CD14-positive monocyte (primary cell): ENCODE data around the gene NDUFB2. TPM values are rescaled to one million over a fixed set of nuclear protein-coding genes. Genes with fewer than 3 reads are reported as not detected.
"Not testable (repeated sequence)": the region's sequence is repeated elsewhere in the genome, so short reads cannot be mapped to it uniquely, and the experiment has no call there.

ENCODE experiments used
- DNase-seq, 3 donors: peaks; one replicate each; pipeline ENCODE4 v3.0.0-alpha.2; 2011 to 2022
- H2AFZ ChIP-seq: 2 replicates; pipeline ENCODE4 v1.6.0; 2012; ENCODE audit warnings: mild to moderate bottlenecking, low read depth, low read length, inconsistent platforms; ENCODE audit not compliant: insufficient read depth, poor library complexity, severe bottlenecking
- H3K27ac ChIP-seq, 2 donors: 1 replicate in 1 of 2; 2 replicates in 1 of 2; pipeline ENCODE4 v1.5.1; 2012 to 2013; ENCODE audit warnings: low read length in 2 of 2, control low read depth in 1 of 2, inconsistent platforms in 1 of 2, low read depth in 1 of 2, mild to moderate bottlenecking in 1 of 2
- H3K27me3 ChIP-seq, 2 donors: one replicate each; pipeline versions ENCODE4 v1.6.0 to v1.6.1; 2011 to 2013; ENCODE audit warnings: low read length in 2 of 2; ENCODE audit not compliant: control insufficient read depth in 2 of 2, insufficient read depth in 2 of 2
- H3K36me3 ChIP-seq, 2 donors: replicated peaks in 1 of 2; 1 replicate in 1 of 2; 2 replicates in 1 of 2; pipeline versions ENCODE4 v1.5.1 to v1.6.1; 2012 to 2013; ENCODE audit warnings: low read length in 2 of 2, control low read depth in 1 of 2, inconsistent platforms in 1 of 2, mild to moderate bottlenecking in 1 of 2; ENCODE audit not compliant: insufficient read depth in 2 of 2, control insufficient read depth in 1 of 2
- H3K4me1 ChIP-seq, 2 donors: 1 replicate in 1 of 2; 2 replicates in 1 of 2; pipeline versions ENCODE4 v1.5.1 to v1.6.1; 2012 to 2013; ENCODE audit warnings: low read length in 2 of 2, control low read depth in 1 of 2, inconsistent platforms in 1 of 2, mild to moderate bottlenecking in 1 of 2, moderate library complexity in 1 of 2; ENCODE audit not compliant: insufficient read depth in 2 of 2, control insufficient read depth in 1 of 2
- H3K4me2 ChIP-seq: replicated peaks from 2 replicates; pipeline ENCODE3; 2012; ENCODE audit warnings: low read length, moderate library complexity, mild to moderate bottlenecking; ENCODE audit not compliant: poor library complexity, severe bottlenecking; ENCODE audit errors: extremely low read depth
- H3K4me3 ChIP-seq, 3 experiments: fragments of 200-600 bp in 1 of 3; sonication (generic) in 1 of 3; replicated peaks in 1 of 3; 1 replicate in 2 of 3; 2 replicates in 1 of 3; pipeline ENCODE4 v1.5.1; 2011 to 2013; ENCODE audit warnings: low read length in 3 of 3, mild to moderate bottlenecking in 3 of 3, control low read depth in 2 of 3, low read depth in 2 of 3, inconsistent platforms in 1 of 3, moderate library complexity in 1 of 3
- H3K79me2 ChIP-seq: 2 replicates; pipeline ENCODE4 v1.6.0; 2012; ENCODE audit warnings: mild to moderate bottlenecking, control low read depth, inconsistent platforms, low read length, moderate library complexity; ENCODE audit not compliant: insufficient read depth
- H3K9ac ChIP-seq: 2 replicates; pipeline ENCODE4 v1.6.0; 2017; ENCODE audit warnings: low read length, mild to moderate bottlenecking; ENCODE audit not compliant: insufficient read depth, poor library complexity, severe bottlenecking
- H3K9me3 ChIP-seq, 2 donors: replicated peaks in 1 of 2; 1 replicate in 1 of 2; 2 replicates in 1 of 2; pipeline versions ENCODE4 v1.5.1 to v1.6.1; 2012 to 2013; ENCODE audit warnings: low read length in 2 of 2, control low read depth in 1 of 2; ENCODE audit not compliant: control insufficient read depth in 1 of 2, insufficient read depth in 1 of 2
- H4K20me1 ChIP-seq: 2 replicates; pipeline ENCODE4 v1.6.0; 2012; ENCODE audit warnings: mild to moderate bottlenecking, low read length, control low read depth, moderate library complexity; ENCODE audit not compliant: insufficient read depth
- H3K27ac Mint-ChIP-seq, 7 donors: one replicate each; pipeline ENCODE4 v1.8.0; 2020; ENCODE audit warnings: mild to moderate bottlenecking in 7 of 7, mixed read lengths in 7 of 7, moderate library complexity in 6 of 7, inconsistent platforms in 2 of 7
- H3K27me3 Mint-ChIP-seq, 3 donors: one replicate each; pipeline ENCODE4 v1.8.0; 2021 to 2022; ENCODE audit warnings: low read depth in 3 of 3, mild to moderate bottlenecking in 3 of 3, mixed read lengths in 3 of 3, moderate library complexity in 3 of 3, inconsistent platforms in 1 of 3
- H3K36me3 Mint-ChIP-seq, 2 donors: one replicate each; pipeline ENCODE4 v1.8.0; 2020; ENCODE audit warnings: mixed read lengths in 2 of 2, inconsistent platforms in 1 of 2, mild to moderate bottlenecking in 1 of 2
- H3K4me1 Mint-ChIP-seq: one replicate; pipeline ENCODE4 v1.8.0; 2020; ENCODE audit warnings: mild to moderate bottlenecking, mixed read lengths
- H3K4me3 Mint-ChIP-seq, 2 donors: one replicate each; pipeline ENCODE4 v1.8.0; 2020; ENCODE audit warnings: mild to moderate bottlenecking in 2 of 2, mixed read lengths in 2 of 2, moderate library complexity in 1 of 2
- H3K9me3 Mint-ChIP-seq, 7 donors: one replicate each; pipeline ENCODE4 v1.8.0; 2020 to 2022; ENCODE audit warnings: mixed read lengths in 7 of 7, mild to moderate bottlenecking in 6 of 7, moderate library complexity in 6 of 7, inconsistent platforms in 2 of 7
- WGBS: methylation state at CpG from one replicate; pipeline ENCODE4 v1.1.5; 2013; ENCODE audit warnings: missing lambda C conversion rate; ENCODE audit not compliant: insufficient coverage; 5-methylcytosine and 5-hydroxymethylcytosine counted together
- intact Hi-C, 2 donors: fragments of 100-400 bp; cut with micrococcal nuclease; formaldehyde crosslinking; loops; one replicate each; pipeline versions ENCODE4 v1.15.0 to v1.15.1; 2023
- polyA plus RNA-seq, 3 donors: library from polyadenylated mRNA; depleted of rRNA in 1 of 3; unstranded in 2 of 3; stranded (reverse) in 1 of 3; fragments of 300-500 nt in 2 of 3; fragments of >200 nt in 1 of 3; fragmentation: Illumina TruSeq in 2 of 3; gene quantifications; 1 replicate in 2 of 3; 2 replicates in 1 of 3; pipeline ENCODE4 v1.2.3, GENCODE V29; 2012 to 2021
- TF ChIP-seq, protein P1 (sequence below): fragments of 200-600 bp; IDR thresholded peaks from one replicate; pipeline ENCODE4 v1.8.0; 2022; ENCODE audit warnings: antibody characterized with exemption, mild to moderate bottlenecking

Gene NDUFB2
- polyA plus RNA-seq, 3 donors: 250 to 516 (median 479) TPM

DNA sequence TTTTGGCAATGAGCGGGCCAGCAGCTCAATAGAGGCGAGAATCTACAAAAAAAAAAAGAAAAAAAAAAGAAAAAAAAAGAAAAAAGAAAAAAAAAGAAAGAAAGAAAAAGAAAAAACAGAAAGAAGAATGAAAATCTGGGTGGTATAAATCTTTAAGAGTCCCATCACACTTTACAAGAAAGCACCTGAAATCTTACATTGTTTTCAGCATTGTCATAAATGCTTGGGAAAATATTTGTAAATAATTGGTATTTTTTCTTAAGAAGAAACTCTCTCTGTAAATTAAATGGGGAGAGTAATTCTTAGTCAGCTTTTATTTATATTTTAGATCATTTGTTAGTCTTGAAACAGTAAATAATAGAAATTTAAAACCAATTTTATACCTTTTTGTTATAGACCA is 38.2 kb downstream of the NDUFB2 start:
- H3K9me3 Mint-ChIP-seq: no peaks in the 10 kb centered on the region
- no peak overlapping the region for H3K4me2 ChIP-seq
- H3K36me3 ChIP-seq: peaks cover 24 to 32% of the 10 kb centered on the region in 2 donors
- H3K27ac Mint-ChIP-seq: no peak overlapping the region
- peaks cover 32 to 49% of the 10 kb centered on the region in 2 donors for H3K36me3 Mint-ChIP-seq
- no peaks in the 10 kb centered on the region for H3K27me3 Mint-ChIP-seq
- DNase-seq: no peak
- no peaks in the 10 kb centered on the region for H3K4me1 ChIP-seq
- intact Hi-C loops: no loop called here
- H3K9ac ChIP-seq: no peak overlapping the region
- H4K20me1 ChIP-seq: no peaks in the 10 kb centered on the region
- no peak overlapping the region for H3K4me3 ChIP-seq
- H3K4me3 Mint-ChIP-seq: no peak overlapping the region
- WGBS: no CpG with 5 or more reads among the region's 2 CpGs
- H3K27me3 ChIP-seq: no peaks in the 10 kb centered on the region
- H2AFZ ChIP-seq: no peak overlapping the region
- no peaks in the 10 kb centered on the region for H3K4me1 Mint-ChIP-seq
- no peak overlapping the region for H3K27ac ChIP-seq
- no peaks in the 10 kb centered on the region for H3K79me2 ChIP-seq
- no peaks in the 10 kb centered on the region for H3K9me3 ChIP-seq
- TF ChIP-seq, protein P1, sequence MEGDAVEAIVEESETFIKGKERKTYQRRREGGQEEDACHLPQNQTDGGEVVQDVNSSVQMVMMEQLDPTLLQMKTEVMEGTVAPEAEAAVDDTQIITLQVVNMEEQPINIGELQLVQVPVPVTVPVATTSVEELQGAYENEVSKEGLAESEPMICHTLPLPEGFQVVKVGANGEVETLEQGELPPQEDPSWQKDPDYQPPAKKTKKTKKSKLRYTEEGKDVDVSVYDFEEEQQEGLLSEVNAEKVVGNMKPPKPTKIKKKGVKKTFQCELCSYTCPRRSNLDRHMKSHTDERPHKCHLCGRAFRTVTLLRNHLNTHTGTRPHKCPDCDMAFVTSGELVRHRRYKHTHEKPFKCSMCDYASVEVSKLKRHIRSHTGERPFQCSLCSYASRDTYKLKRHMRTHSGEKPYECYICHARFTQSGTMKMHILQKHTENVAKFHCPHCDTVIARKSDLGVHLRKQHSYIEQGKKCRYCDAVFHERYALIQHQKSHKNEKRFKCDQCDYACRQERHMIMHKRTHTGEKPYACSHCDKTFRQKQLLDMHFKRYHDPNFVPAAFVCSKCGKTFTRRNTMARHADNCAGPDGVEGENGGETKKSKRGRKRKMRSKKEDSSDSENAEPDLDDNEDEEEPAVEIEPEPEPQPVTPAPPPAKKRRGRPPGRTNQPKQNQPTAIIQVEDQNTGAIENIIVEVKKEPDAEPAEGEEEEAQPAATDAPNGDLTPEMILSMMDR: no peak

DNA sequence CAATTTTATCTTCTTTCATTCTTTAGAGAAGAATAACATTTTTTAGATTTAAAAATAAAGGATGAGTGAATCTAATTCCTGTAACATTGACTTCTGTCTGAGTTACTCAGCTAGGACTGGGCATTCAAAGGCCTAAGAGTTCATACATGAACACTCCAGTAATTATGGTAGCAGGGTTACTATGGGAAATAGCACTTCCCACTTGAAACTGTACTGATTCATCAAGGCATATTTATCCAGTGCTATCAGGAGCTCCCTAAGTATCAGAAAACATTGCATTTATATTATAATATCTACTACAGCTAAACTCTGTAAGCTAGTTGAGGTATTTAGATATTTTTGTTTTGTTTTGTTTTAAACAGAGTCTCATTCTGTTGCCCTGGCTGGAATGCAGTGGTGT is 41.8 kb downstream of the NDUFB2 start:
- H3K79me2 ChIP-seq: no peaks in the 10 kb centered on the region
- Mint-ChIP-seq H3K27me3 (no peaks in the 10 kb centered on the region), H3K4me1 (no peaks in the 10 kb centered on the region), H3K36me3 (peaks cover 33 to 38% of the 10 kb centered on the region in 2 donors), H3K4me3 (no peak overlapping the region), H3K27ac (no peak overlapping the region), H3K9me3 (peaks cover 0 to under 1% (median 0%) of the 10 kb centered on the region in 7 donors)
- no peak overlapping the region for H3K27ac ChIP-seq
- DNase-seq: no peak
- TF ChIP-seq, protein P1: no peak
- H3K4me3 ChIP-seq: no peak overlapping the region
- no peaks in the 10 kb centered on the region for H3K4me1 ChIP-seq
- H2AFZ ChIP-seq: no peak overlapping the region
- no peaks in the 10 kb centered on the region for H3K9me3 ChIP-seq
- no peak overlapping the region for H3K9ac ChIP-seq
- H3K36me3 ChIP-seq: peaks cover 29 to 31% of the 10 kb centered on the region in 2 donors
- H3K27me3 ChIP-seq: no peaks in the 10 kb centered on the region
- intact Hi-C loops: no loop called here
- no peaks in the 10 kb centered on the region for H4K20me1 ChIP-seq
- no peak overlapping the region for H3K4me2 ChIP-seq

DNA sequence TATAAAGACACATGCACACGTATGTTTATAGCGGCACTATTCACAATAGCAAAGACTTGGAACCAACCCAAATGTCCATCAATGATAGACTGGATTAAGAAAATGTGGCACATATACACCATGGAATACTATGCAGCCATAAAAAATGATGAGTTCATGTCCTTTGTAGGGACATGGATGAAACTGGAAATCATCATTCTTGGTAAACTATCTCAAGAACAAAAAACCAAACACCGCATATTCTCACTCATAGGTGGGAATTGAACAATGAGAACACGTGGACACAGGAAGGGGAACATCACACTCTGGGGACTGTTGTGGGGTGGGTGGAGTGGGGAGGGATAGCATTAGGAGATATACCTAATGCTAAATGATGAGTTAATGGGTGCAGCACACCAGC is 46.7 kb downstream of the NDUFB2 start:
- H3K4me2 ChIP-seq, H3K9ac ChIP-seq, H3K27me3 Mint-ChIP-seq, DNase-seq, H3K4me1 ChIP-seq, H3K4me3 Mint-ChIP-seq, intact Hi-C loops, H3K4me1 Mint-ChIP-seq, H2AFZ ChIP-seq, H3K27ac ChIP-seq, H4K20me1 ChIP-seq, H3K27me3 ChIP-seq, H3K9me3 ChIP-seq, H3K4me3 ChIP-seq, H3K9me3 Mint-ChIP-seq, H3K27ac Mint-ChIP-seq, H3K79me2 ChIP-seq: not testable (repeated sequence)
- peaks cover 28 to 31% of the 10 kb centered on the region in 2 donors for H3K36me3 Mint-ChIP-seq
- H3K36me3 ChIP-seq: peaks cover 30 to 33% of the 10 kb centered on the region in 2 donors
- no CpG with 5 or more reads among the region's 4 CpGs for WGBS
